DND-41 (cell line): ENCODE data around the gene RAPSN.

Source experiments
- CTCF ChIP-seq: IDR thresholded peaks from 2 replicates; pipeline ENCODE4 v1.5.1; 2012; ENCODE audit warnings: borderline replicate concordance, low read length, moderate library complexity, mild to moderate bottlenecking; ENCODE audit not compliant: poor library complexity, severe bottlenecking; ENCODE audit errors: extremely low read depth
- EZH2 ChIP-seq: IDR thresholded peaks from 3 replicates; pipeline ENCODE4 v1.6.1; 2012; ENCODE audit warnings: borderline replicate concordance, low read depth, mild to moderate bottlenecking, moderate library complexity, low read length, inconsistent platforms; ENCODE audit not compliant: severe bottlenecking

GRCh38 chr11:47467357-47467756, 18.4 kb upstream of the RAPSN start:
- TF ChIP-seq CTCF (no peak), EZH2 (no peak)
